Measurements from ENCODE around the gene HOXB6. TPM values are rescaled to one million over a fixed set of nuclear protein-coding genes. Genes with fewer than 3 reads are reported as not detected.

Gene HOXB6
- total RNA-seq, 1 donor from 2014 or later = 1.9 TPM

DNA sequence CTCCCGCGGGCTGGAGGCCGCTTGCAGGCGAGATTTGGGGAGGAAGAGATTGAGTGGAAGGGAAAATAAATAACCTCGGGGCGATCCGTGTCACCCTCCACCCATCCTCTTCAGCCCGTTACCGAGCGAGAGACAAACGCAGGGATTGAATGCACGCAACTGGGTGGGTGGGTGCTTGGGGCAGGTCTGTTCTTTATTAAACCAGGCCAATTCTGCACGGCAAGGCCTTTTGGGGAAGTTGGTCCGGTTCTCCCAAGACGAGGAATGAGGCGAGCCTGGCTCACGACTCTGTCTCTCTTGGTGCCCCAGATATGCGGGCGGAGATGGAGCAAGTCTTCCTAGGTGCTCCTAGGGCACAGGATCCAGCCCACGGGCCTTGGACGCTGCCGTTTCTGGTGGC is 6.4 kb upstream of the HOXB6 start:
- Mint-ChIP-seq H3K27ac (ENCODE audit: unreplicated experiment) (peak overlapping the region; percentile 13), H3K27me3 (ENCODE audit: unreplicated experiment) (peaks cover 36% of the 10 kb centered on the region), H3K4me3 (ENCODE audit: unreplicated experiment) (peak overlapping the region; percentile 89), H3K9me3 (ENCODE audit: unreplicated experiment) (no peaks in the 10 kb centered on the region), H3K36me3 (ENCODE audit: low read depth, unreplicated experiment) (no peaks in the 10 kb centered on the region), H3K4me1 (ENCODE audit: unreplicated experiment) (peaks cover 34% of the 10 kb centered on the region)
- TF ChIP-seq, protein P1, sequence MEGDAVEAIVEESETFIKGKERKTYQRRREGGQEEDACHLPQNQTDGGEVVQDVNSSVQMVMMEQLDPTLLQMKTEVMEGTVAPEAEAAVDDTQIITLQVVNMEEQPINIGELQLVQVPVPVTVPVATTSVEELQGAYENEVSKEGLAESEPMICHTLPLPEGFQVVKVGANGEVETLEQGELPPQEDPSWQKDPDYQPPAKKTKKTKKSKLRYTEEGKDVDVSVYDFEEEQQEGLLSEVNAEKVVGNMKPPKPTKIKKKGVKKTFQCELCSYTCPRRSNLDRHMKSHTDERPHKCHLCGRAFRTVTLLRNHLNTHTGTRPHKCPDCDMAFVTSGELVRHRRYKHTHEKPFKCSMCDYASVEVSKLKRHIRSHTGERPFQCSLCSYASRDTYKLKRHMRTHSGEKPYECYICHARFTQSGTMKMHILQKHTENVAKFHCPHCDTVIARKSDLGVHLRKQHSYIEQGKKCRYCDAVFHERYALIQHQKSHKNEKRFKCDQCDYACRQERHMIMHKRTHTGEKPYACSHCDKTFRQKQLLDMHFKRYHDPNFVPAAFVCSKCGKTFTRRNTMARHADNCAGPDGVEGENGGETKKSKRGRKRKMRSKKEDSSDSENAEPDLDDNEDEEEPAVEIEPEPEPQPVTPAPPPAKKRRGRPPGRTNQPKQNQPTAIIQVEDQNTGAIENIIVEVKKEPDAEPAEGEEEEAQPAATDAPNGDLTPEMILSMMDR (IDR thresholded peaks at IDR 0.05; ENCODE audit: unreplicated experiment) = no peak
- DNase-seq (ENCODE audit: low spot score) = no peak

DNA sequence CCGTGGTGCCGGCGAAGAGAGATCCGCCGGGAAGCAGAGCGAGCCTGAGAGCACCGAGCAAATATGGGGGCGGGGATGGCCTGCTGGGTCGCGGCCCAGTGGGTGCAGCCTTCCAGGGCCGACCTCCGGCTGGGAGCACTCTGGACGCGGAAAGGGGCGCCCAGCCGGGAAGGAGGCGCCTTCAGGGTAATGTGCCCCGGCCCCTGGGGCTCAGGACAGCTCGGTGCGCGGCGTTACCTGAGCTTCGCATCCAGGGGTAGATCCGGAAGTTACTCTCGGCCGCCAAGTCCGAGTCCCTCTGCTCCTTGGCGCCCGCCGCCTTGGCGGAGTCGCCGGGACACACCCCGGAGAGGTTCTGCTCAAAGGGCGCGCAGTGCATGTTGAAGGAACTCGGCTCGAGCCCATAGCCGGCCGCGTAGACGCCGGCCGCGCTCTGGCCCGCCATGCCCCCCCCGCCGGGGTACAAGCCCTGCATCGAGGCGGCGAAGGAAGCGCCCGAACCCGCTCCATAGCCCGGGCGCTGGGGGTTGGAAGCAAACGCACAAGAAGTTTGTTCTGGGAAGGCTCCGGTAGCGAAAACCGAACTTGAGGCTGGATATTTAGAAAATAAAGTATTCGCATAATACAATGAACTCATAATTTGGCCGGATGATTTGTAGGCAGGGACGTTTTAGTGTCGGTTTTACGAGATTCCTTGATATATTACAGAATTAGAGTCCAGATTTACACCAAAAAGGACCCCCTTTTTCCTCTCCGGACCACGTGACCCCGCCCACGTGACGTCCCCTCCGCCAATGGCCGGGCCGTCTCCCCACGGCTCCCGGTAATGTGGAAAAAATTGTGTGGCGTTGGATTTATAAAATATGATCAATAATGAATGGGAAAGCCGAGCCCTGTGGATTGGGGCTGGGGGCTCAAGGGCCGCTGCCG is 5.8 kb upstream of the HOXB6 start, which contains the start of gene HOXB7:
Gene HOXB7, minus strand, starts transcription at position 736 of the 930 bp plus-strand sequence. Its CDS starts 99 bp downstream, at position 637.
- DNase-seq (ENCODE audit: low spot score) = peak; percentile 67
- H3K36me3 Mint-ChIP-seq (ENCODE audit: low read depth, unreplicated experiment) = no peaks in the 10 kb centered on the region
- H3K4me3 Mint-ChIP-seq (ENCODE audit: unreplicated experiment) = peak within 1 kb of the TSS; percentile 89
- TF ChIP-seq, protein P1 (IDR thresholded peaks at IDR 0.05; ENCODE audit: unreplicated experiment) = no peak
- peak within 1 kb of the TSS; percentile 13 for H3K27ac Mint-ChIP-seq (ENCODE audit: unreplicated experiment)
- no peaks in the 10 kb centered on the region for H3K9me3 Mint-ChIP-seq (ENCODE audit: unreplicated experiment)
- peaks cover 38% of the 10 kb centered on the region for H3K27me3 Mint-ChIP-seq (ENCODE audit: unreplicated experiment)
- peaks cover 36% of the 10 kb centered on the region for H3K4me1 Mint-ChIP-seq (ENCODE audit: unreplicated experiment)

DNA sequence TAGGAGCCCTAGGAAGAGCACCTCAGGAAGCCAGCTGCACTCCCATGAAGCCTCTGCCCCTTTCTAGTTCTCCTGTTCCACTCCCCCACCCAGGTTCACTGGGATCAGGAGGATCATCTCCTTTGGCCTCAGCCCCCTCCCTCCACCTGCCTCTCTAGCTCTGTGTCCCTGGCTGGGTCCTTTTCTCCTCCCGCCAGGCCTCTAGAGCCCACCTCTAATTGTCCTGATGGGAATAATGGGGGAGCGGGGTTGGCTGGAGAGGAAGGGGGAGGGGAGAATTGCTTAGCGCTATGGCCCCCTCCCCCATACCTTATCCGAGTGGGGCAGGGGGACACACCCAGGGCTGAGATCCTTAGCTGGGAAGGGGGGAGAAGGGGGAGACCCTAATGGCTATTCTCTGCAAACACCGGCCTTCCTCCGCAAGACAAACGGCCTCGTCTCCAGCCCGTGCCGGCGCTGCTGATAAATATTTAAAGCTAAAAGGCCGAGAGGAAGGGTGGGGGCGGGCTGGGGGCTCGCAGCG is 5.0 kb upstream of the HOXB6 start:
- H3K27ac Mint-ChIP-seq (ENCODE audit: unreplicated experiment) = no peak overlapping the region
- DNase-seq (ENCODE audit: low spot score) = no peak
- peaks cover 41% of the 10 kb centered on the region for H3K27me3 Mint-ChIP-seq (ENCODE audit: unreplicated experiment)
- H3K4me3 Mint-ChIP-seq (ENCODE audit: unreplicated experiment) = no peak overlapping the region
- TF ChIP-seq, protein P1 (IDR thresholded peaks at IDR 0.05; ENCODE audit: unreplicated experiment) = no peak
- no peaks in the 10 kb centered on the region for H3K9me3 Mint-ChIP-seq (ENCODE audit: unreplicated experiment)
- H3K36me3 Mint-ChIP-seq (ENCODE audit: low read depth, unreplicated experiment) = no peaks in the 10 kb centered on the region
- H3K4me1 Mint-ChIP-seq (ENCODE audit: unreplicated experiment) = peaks cover 39% of the 10 kb centered on the region

DNA sequence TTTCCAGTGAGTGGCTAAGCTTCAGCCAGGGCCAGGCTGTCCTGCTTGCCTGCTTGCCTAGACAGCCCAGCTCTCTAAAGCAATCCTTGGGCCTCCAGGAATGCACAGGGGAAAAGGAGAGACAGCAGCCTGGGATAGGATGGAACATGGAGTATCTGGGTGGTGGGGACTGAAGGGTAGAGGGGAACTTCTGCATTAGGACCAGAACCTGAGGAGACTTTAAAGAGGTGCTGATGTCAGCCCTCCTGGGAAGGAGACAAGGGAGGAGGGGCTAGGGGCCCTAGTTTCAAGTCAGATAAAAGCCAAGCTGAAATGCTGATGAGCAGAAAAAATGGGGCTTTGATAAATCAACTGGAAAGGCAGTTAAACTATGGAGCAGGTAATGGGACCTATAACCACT is 4.2 kb upstream of the HOXB6 start:
- Mint-ChIP-seq H3K4me1 (ENCODE audit: unreplicated experiment) (peaks cover 47% of the 10 kb centered on the region), H3K27me3 (ENCODE audit: unreplicated experiment) (peaks cover 46% of the 10 kb centered on the region), H3K27ac (ENCODE audit: unreplicated experiment) (no peak overlapping the region), H3K9me3 (ENCODE audit: unreplicated experiment) (no peaks in the 10 kb centered on the region), H3K4me3 (ENCODE audit: unreplicated experiment) (peak overlapping the region; percentile 29), H3K36me3 (ENCODE audit: low read depth, unreplicated experiment) (no peaks in the 10 kb centered on the region)
- TF ChIP-seq, protein P1 (IDR thresholded peaks at IDR 0.05; ENCODE audit: unreplicated experiment) = no peak
- DNase-seq (ENCODE audit: low spot score) = no peak

DNA sequence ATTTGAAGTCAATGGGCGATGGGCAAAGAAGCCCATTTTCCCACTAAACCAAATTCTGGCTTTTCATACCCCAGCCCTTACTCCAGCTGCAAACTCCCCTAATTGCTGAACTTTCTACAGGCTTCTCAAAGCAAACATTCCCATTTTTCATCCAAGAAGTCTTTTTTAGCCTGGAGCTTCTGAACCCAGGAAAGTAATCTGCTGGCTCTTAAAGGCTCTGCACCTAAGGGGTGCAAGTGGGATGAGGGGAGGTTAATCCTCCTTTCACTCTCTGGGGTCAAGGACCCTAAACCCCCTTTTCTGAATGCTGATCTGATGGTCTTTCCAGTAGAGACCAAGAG is 3.7 kb upstream of the HOXB6 start:
- TF ChIP-seq, protein P1 (IDR thresholded peaks at IDR 0.05; ENCODE audit: unreplicated experiment) = no peak
- Mint-ChIP-seq H3K4me1 (ENCODE audit: unreplicated experiment) (peaks cover 47% of the 10 kb centered on the region), H3K36me3 (ENCODE audit: low read depth, unreplicated experiment) (no peaks in the 10 kb centered on the region), H3K27ac (ENCODE audit: unreplicated experiment) (no peak overlapping the region), H3K4me3 (ENCODE audit: unreplicated experiment) (no peak overlapping the region), H3K9me3 (ENCODE audit: unreplicated experiment) (no peaks in the 10 kb centered on the region), H3K27me3 (ENCODE audit: unreplicated experiment) (peaks cover 50% of the 10 kb centered on the region)
- DNase-seq (ENCODE audit: low spot score) = no peak

All from endothelial cell (in vitro differentiated cells).